Measurements from ENCODE around the gene MT1X. TPM values are rescaled to one million over a fixed set of nuclear protein-coding genes. Genes with fewer than 3 reads are reported as not detected.
"Not testable (repeated sequence)": the region's sequence is repeated elsewhere in the genome, so short reads cannot be mapped to it uniquely, and the experiment has no call there.

MT1X gene
- total RNA-seq, 1 donor from 2014 or later, result 2.3 TPM

DNA sequence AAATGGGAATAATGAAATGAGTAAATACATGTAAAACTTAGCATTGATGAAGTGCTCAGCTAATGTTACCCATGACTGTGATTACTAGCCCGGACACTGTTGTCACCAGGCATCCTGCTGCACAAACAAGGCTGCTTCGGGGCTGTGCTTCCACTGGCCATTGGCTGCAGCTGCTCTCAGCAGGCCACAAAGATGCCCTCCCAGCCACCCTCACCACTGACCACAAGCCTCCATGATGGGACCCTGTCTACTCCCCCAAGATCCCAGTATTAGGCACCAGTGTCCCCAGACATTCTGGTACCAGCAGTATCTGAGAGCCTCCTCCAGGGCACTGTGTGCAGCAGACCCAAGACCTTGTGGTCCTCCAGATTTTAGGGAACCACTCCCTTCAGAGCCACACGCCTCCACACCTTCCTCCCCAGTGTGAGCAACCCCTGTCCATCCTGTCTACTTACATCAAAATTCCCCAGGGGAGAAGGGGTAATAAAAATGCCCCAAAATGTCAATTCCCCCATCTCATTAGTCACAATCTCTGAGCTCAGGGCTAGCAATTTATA, 28.0 kb downstream of the MT1X start:
- H3K27me3 Mint-ChIP-seq (ENCODE audit: unreplicated experiment), result peaks cover 10% of the 10 kb centered on the region
- no peak for TF ChIP-seq CTCF (IDR thresholded peaks at IDR 0.05; ENCODE audit: unreplicated experiment)

GRCh38 chr16:56711862-56712261, 29.6 kb downstream of the MT1X start:
- Mint-ChIP-seq H3K36me3 (ENCODE audit: low read depth, unreplicated experiment) (no peaks in the 10 kb centered on the region), H3K27me3 (ENCODE audit: unreplicated experiment) (peaks cover 10% of the 10 kb centered on the region)
- TF ChIP-seq CTCF (IDR thresholded peaks at IDR 0.05; ENCODE audit: unreplicated experiment), result no peak

More for the DNA sequence above, 28.0 kb downstream of the MT1X start:
- Mint-ChIP-seq H3K9me3 (ENCODE audit: unreplicated experiment) (no peaks in the 10 kb centered on the region), H3K4me3 (ENCODE audit: unreplicated experiment) (no peak overlapping the region), H3K27ac (ENCODE audit: unreplicated experiment) (no peak overlapping the region), H3K4me1 (ENCODE audit: unreplicated experiment) (peaks cover 3% of the 10 kb centered on the region), H3K36me3 (ENCODE audit: low read depth, unreplicated experiment) (no peaks in the 10 kb centered on the region)
- no peak for DNase-seq (ENCODE audit: low spot score)

GRCh38 chr16:56713794-56714193, 31.5 kb downstream of the MT1X start:
- H3K27me3 Mint-ChIP-seq (ENCODE audit: unreplicated experiment), result peaks cover 6% of the 10 kb centered on the region
- no peak for DNase-seq (ENCODE audit: low spot score)
- TF ChIP-seq CTCF (IDR thresholded peaks at IDR 0.05; ENCODE audit: unreplicated experiment), result no peak
- no peaks in the 10 kb centered on the region for H3K36me3 Mint-ChIP-seq (ENCODE audit: low read depth, unreplicated experiment)
- H3K9me3 Mint-ChIP-seq (ENCODE audit: unreplicated experiment), result no peaks in the 10 kb centered on the region
- H3K4me3 Mint-ChIP-seq (ENCODE audit: unreplicated experiment), result no peak overlapping the region
- H3K27ac Mint-ChIP-seq (ENCODE audit: unreplicated experiment), result no peak overlapping the region
- H3K4me1 Mint-ChIP-seq (ENCODE audit: unreplicated experiment), result peaks cover 3% of the 10 kb centered on the region

More at GRCh38 chr16:56711862-56712261, 29.6 kb downstream of the MT1X start:
- no peaks in the 10 kb centered on the region for H3K9me3 Mint-ChIP-seq (ENCODE audit: unreplicated experiment)
- H3K27ac Mint-ChIP-seq (ENCODE audit: unreplicated experiment), result no peak overlapping the region
- no peak overlapping the region for H3K4me3 Mint-ChIP-seq (ENCODE audit: unreplicated experiment)
- H3K4me1 Mint-ChIP-seq (ENCODE audit: unreplicated experiment), result peaks cover 3% of the 10 kb centered on the region
- DNase-seq (ENCODE audit: low spot score), result no peak

DNA sequence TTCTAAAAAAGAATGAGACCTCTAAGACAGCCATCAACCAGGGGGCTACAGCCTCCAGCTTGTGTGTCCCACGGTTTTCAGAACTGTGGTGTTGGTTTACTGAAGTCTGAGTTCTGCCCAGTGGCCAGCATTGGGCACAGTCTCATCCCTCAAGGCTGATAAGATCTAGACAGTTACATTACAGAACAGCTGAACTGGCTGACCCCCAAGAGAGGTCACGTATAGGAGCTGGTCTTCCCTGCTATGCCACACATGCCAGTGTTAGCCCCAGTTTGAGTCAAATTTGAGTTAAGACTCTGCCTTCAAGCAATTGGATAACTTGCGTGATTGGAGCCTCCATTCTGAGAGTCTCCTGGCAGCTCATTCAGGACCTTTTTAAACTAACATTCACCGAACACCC, 32.9 kb downstream of the MT1X start:
- no peak for DNase-seq (ENCODE audit: low spot score)
- no peaks in the 10 kb centered on the region for H3K36me3 Mint-ChIP-seq (ENCODE audit: low read depth, unreplicated experiment)
- no peak overlapping the region for H3K27ac Mint-ChIP-seq (ENCODE audit: unreplicated experiment)
- no peak for TF ChIP-seq CTCF (IDR thresholded peaks at IDR 0.05; ENCODE audit: unreplicated experiment)
- no peaks in the 10 kb centered on the region for H3K4me1 Mint-ChIP-seq (ENCODE audit: unreplicated experiment)
- H3K27me3 Mint-ChIP-seq (ENCODE audit: unreplicated experiment), result peaks cover 4% of the 10 kb centered on the region
- H3K4me3 Mint-ChIP-seq (ENCODE audit: unreplicated experiment), result no peak overlapping the region
- no peaks in the 10 kb centered on the region for H3K9me3 Mint-ChIP-seq (ENCODE audit: unreplicated experiment)

DNA sequence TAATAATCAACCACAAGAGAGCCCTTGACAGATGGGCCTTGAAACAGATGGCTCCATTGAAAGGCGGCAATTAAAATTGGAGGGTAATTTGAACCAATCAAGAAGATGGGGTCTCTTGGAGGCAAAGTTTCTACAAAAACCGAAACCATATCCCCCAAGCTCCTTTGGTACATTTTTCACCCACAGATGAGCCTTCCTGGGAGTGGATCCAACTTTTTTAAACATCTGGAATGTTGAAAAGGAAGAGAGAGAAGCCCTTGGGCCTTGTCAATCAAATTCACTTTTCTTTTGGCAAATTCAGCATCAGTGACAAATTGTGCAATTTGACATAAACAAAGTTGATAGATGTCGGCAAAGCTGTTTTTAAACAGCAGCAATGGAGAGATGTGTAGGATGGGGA, 34.5 kb downstream of the MT1X start:
- no peak for TF ChIP-seq CTCF (IDR thresholded peaks at IDR 0.05; ENCODE audit: unreplicated experiment)

GRCh38 chr16:56717532-56717931, 35.3 kb downstream of the MT1X start:
- H3K27ac Mint-ChIP-seq (ENCODE audit: unreplicated experiment); H3K36me3 Mint-ChIP-seq (ENCODE audit: low read depth, unreplicated experiment); H3K9me3 Mint-ChIP-seq (ENCODE audit: unreplicated experiment); H3K4me3 Mint-ChIP-seq (ENCODE audit: unreplicated experiment); H3K4me1 Mint-ChIP-seq (ENCODE audit: unreplicated experiment); H3K27me3 Mint-ChIP-seq (ENCODE audit: unreplicated experiment); DNase-seq (ENCODE audit: low spot score): not testable (repeated sequence)

More for the DNA sequence above, 34.5 kb downstream of the MT1X start:
- Mint-ChIP-seq H3K4me3 (ENCODE audit: unreplicated experiment) (no peak overlapping the region), H3K9me3 (ENCODE audit: unreplicated experiment) (no peaks in the 10 kb centered on the region), H3K4me1 (ENCODE audit: unreplicated experiment) (no peaks in the 10 kb centered on the region), H3K27me3 (ENCODE audit: unreplicated experiment) (peaks cover 4% of the 10 kb centered on the region), H3K36me3 (ENCODE audit: low read depth, unreplicated experiment) (no peaks in the 10 kb centered on the region), H3K27ac (ENCODE audit: unreplicated experiment) (no peak overlapping the region)
- DNase-seq (ENCODE audit: low spot score), result no peak
